IPS-NIHi7 (cell line): ENCODE measurements around the gene RAD51B.
"Not testable (repeated sequence)": the region's sequence is repeated elsewhere in the genome, so short reads cannot be mapped to it uniquely, and the experiment has no call there.

Experiments
- DNase-seq: peaks from one replicate; pipeline ENCODE4 v3.0.0; 2012; ENCODE audit warnings: mixed read lengths; ENCODE audit errors: extremely low spot score

RAD51B gene

DNA sequence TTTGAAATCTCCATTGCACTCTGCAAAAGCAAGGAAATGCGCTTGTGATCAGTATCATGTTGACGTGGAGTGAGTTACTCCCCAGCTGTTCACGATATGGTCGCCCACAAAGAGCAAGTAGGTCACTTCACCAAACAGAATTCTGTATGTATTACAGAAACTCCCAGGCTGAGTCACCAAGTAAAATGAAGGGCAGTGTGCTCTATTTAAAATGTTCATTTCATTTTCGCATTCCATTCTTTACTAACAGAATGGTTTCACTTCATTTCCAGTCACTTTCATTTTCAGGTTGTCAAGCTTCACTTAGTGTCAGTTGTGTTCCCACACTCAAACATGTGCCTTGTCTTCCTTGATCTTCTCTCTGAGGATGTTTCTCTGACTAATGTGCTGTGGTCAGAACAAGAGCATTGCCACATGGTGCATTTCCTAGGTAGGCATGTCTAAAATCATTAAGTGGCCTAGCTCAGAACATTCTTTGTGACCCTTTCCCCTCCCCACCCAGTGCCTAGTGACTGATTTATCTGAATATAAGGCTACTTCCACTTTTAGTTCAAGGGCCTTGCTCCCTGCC is 391.2 kb downstream of the RAD51B start:
- no peak for DNase-seq

DNA sequence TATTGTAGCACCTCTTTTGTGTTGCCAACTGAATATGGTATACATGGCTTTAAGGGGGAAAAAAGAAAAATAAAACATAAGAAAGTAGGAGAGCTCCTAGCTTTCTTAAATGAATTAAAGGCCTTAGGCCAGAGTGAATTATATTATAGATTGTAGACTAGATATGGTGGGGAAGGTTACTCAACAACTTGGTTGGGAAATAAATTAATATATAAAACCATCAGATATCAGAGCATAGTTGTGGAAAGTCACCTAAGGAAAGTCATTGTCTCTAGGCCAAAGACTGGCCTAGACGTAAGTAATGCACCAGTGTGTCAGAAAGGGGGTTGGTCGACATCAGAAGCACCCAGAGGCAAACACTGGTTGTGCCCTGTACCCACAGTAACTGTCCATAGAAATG is 391.8 kb downstream of the RAD51B start:
- DNase-seq: no peak

DNA sequence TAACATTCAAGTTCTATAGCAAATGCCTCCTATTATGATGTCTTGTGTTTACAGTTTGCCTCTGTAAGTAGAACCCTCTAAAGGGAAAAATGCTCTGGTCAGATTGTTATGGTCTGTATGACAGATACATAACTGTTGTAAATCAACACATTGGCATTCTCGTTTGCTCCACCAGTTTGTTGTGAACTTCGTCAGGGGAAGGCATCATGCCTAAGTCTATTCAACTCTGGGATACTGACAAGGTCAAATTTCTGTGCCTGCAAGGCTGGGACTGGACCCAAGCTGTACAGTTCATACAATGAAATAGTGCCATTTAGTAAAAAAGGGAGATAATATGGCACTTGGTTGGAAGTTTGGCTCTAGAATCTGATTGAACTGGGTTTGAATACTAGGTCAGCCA is 392.3 kb downstream of the RAD51B start:
- no peak for DNase-seq

- DNase-seq: no peak
Observed at GRCh38 chr14:68212361-68212760, 392.8 kb downstream of the RAD51B start.

DNA sequence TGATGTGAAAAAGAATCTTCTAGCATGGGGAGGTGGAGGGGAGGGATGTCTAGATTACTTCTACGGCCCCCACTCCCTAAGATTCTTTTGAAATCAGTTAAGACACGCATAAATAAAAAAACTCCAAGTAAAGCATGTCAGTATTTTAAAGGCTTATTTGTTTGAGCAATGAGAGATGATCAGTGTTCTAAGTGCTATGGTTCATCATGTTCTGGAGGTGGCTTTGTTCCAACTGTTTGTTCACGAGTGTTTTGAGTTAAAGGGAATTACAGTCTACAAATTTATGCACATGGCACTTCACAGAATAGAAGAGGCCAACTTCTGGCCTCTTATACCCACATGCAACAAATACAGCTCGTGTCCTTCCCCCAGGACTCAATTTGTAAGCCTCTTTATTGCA is 394.9 kb downstream of the RAD51B start:
- DNase-seq: no peak

DNA sequence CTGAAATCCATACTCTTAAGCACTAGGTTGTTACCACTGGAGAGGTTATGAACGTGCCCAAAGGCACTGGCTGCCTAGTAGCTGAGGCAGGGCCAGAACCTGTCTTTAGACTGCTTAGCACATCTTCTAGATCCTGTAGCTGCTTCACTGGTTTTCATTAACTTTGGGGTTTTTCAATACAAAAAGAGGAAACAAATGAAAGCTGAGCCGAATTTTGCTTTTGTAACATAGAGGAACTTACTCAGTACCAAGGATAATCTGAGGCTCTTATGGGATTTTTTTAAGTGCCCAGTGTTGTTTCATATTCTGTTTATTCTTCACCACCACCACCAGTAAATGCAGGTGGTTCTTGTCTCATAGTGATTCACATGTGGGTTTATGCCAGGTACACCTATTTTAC is 396.1 kb downstream of the RAD51B start:
- DNase-seq: no peak

DNA sequence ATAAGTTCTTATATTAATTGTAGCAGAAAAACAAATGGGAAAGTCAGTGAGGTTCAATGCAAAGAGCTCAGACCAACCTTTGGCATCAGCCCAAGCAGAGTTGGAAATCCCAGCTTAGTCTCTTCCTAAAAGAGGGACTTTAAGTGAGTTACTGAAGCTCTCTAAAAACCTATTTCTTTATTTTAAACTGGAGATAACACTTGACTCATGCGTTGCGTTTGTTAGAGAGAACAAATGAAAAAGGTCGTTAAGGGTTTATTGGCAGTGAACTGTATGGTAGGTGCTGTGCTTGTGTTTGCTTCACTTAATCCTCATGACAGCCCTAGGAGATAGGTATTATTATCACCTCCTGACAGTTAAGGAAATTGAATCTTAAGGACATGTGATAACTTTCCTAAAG is 396.5 kb downstream of the RAD51B start:
- DNase-seq: no peak

- DNase-seq: no peak
Observed at GRCh38 chr14:68216957-68217356, 397.4 kb downstream of the RAD51B start.

DNA sequence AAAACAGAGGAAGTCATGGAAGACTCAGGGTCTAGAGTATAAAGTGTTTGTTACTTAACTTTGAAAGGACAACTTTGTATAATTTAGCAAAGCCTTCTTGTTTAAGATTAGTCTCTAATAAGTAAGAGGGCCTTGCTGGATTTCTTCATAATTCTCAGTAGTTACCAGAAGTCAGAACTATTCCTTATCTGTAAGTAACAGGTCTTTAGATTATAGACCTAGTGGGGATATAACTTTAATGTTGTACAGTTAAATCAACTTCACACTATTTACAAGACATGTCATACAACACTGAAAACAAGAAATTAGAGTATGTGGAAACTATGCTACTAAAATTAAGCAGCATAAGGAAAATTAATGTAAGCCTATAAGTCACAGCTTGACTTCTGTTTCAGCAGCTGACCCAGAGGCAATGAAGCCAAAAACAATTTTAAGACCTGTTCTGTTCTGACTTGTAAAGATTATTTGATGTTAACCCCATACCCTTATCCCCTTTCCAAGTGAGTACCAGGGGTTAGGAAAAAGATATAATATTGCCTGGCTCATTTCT is 398.3 kb downstream of the RAD51B start:
- no peak for DNase-seq

DNA sequence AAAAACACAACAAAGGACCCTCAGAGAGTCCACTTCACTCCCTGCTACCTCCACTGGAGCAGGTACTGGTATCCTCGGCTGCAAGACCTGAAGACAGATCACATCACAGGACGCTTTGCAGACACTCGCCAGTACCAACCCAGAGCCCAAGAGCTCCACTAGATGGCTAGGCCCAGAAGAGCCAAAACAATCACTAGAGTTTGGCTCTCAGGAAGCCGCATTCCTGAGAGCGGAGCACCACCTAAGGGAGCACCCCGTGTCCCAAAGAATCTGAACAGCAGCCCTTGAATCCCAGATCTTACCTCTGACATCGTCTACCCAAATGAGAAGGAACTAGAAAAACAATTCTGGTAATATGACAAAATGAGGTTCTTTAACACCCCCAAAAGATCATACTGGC is 399.8 kb downstream of the RAD51B start:
- no peak for DNase-seq

DNA sequence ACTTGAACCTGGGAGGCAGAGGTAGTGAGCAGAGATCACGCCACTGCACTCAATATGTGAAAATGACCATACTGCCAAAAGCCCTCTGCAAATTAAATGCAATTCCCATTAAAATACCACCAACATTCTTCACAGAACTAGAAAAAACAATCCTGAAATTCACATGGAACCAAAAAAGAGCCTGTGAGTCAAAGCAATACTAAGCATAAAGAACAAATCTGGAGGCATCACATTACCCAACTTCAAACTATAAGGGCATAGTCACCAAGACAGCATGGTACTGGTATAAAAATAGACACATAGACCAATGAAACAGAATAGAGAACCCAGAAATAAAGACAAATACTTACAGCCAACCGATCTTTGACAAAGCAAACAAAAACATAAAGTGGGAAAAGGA is 401.5 kb downstream of the RAD51B start:
- not testable (repeated sequence) for DNase-seq

- no peak for DNase-seq
Observed at GRCh38 chr14:68222154-68222553, 402.6 kb downstream of the RAD51B start.

DNA sequence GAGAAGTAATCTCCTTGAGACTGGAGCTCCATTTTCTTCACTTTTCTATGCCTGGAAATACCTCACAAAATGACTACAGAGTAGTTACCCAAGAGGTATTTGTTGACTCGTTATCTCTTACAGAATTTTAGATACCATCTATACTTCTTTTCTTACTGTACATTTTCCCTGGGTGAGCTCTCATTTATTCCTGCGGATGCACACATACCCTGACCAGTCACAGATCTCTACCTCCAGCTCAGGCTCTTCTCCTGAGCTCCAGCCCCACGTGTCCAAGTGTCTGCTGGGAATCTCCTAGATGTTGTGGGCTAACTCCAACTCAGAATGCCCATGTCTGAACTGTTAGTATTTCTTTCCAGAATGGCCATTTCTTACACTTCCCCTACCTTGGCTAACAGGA is 403.1 kb downstream of the RAD51B start:
- no peak for DNase-seq

DNA sequence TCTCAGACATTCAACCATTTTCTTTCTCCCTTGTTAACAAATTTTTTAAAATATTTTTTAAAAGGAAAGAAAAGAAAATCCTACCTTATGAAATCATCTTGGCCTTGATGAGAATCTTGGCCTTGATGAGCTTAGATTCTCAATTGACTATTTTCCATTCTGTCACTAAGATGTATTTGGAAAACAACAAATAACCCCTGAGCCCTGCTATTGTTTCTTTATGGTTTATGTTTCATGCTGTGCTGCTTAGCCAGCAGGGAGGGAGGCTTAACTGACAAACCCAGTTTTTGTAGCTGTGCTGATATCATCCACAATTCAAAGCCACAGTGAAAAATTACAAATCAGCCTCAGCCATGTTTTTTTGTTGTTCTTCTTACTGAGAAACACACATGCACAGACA is 404.1 kb downstream of the RAD51B start:
- no peak for DNase-seq

- no peak for DNase-seq
Observed at GRCh38 chr14:68225321-68225720, 405.7 kb downstream of the RAD51B start.

- DNase-seq: no peak
Observed at GRCh38 chr14:68226523-68226922, 406.9 kb downstream of the RAD51B start.

DNA sequence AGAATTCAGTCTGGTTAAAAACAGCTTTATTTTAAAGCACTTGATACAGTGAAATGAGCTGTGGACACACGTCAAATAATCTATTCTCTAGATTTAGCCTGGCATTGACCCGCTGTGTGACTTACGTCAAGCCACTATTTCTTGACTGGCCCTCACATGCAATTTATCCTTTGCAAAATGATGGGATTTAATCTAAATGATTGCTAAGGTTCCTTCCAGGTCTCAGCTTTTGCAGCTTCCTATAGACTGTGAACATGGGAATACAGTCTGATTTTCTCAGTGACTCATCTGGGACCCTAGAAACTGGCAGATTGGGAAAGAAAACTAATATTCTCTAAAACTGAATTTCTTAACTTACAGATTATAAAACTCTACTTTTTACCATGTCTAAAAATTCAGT is 409.1 kb downstream of the RAD51B start:
- DNase-seq: no peak

GRCh38 chr14:68229423-68230100 is 410.0 kb downstream of the RAD51B start:
- no peak for DNase-seq

- DNase-seq: no peak
Observed at GRCh38 chr14:68230202-68230949, 410.8 kb downstream of the RAD51B start.

GRCh38 chr14:68230950-68231717 is 411.6 kb downstream of the RAD51B start:
- no peak for DNase-seq

DNA sequence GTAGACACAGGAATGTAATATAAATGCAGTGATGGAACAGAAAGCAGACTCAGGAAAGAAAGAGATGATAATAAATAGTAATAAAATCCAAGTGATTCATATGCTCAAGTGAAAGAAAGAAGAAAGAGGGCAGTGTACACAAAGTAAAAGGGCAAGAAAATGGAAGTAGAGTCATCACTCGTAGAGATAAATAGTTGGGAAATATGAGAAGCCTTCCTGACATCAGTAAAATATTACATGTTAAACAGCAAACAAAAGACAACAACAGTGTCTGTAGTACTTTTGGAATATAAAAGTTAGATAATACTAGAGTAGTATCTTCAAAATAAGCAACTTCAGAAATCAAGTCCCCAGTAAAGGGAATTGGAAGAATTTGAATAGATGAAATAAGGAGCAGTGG is 412.3 kb downstream of the RAD51B start:
- no peak for DNase-seq
